GM18505 (cell line): Measurements from ENCODE around the gene SLC6A17.

Experiments used
- ATAC-seq: cut with Tn5 transposase; IDR thresholded peaks from one replicate; pipeline ENCODE4 v1.9.1; 2021; ENCODE audit not compliant: unreplicated experiment
- POLR2A ChIP-seq: IDR thresholded peaks from 4 replicates; pipeline ENCODE4 v1.6.1; 2011; ENCODE audit warnings: borderline replicate concordance; ENCODE audit not compliant: insufficient read depth, insufficient read length; ENCODE audit errors: extremely low read depth

Gene SLC6A17

DNA sequence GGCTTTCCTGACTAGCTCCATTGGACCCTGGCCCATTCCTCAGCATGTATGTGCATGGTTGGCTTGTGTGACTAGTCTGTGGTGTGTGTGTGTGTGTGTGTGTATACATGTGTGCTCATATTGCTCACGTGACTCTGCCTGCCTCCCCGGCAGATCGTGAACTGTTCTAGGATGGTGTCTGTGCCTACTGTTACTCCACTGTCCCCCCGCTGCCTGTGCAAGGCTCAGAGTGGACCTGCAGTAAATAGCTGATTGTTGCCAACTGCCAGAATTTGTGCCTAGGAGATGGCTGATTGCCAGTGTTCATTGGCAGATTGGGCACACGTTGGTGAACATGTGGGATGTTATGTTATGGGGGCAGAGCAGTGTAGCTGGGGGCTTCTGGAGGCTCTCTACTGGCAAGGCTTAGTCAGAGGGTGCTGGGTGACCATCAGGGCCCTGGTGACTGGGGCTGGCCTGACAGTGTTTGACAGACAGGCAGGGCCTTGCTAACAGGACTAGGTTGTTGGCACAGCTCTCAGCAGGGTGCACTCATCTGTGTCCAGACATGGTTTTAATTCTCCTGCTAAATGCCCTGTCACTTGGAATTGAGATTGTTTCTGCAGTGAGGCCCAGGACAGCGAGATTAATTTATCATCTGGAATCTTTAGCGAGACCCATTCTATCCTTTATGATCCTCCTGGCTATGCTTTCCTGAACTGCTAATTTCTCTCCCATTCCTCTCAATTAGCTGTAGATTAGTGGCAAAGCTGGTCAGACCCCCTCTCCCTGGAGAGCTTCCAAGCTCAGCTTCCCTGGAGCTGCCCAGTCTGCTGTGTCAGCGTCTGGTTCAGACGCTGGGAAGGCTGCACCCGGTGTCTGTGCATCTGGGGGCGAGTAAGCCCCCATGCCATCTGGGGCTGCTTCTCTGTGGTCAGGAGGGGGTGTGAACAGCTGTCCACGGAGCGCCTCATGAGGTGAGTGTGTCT is 20.8 kb downstream of the SLC6A17 start:
- no peak for TF ChIP-seq POLR2A
- ATAC-seq: no peak

DNA sequence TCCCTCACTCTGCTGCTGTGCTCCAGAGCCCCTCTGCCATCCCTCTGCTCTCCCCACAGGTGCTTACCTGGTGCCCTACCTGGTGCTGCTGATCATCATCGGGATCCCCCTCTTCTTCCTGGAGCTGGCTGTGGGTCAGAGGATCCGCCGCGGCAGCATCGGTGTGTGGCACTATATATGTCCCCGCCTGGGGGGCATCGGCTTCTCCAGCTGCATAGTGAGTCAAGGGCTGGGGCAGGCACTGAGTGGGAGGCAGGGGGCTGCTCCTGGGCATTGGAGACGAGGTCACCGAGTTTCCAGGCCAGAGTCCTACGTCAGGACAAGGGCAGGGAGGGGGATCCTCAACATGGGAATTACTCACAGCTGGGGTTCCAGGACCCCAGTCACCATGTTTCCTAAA is 21.7 kb downstream of the SLC6A17 start:
- ATAC-seq: no peak

DNA sequence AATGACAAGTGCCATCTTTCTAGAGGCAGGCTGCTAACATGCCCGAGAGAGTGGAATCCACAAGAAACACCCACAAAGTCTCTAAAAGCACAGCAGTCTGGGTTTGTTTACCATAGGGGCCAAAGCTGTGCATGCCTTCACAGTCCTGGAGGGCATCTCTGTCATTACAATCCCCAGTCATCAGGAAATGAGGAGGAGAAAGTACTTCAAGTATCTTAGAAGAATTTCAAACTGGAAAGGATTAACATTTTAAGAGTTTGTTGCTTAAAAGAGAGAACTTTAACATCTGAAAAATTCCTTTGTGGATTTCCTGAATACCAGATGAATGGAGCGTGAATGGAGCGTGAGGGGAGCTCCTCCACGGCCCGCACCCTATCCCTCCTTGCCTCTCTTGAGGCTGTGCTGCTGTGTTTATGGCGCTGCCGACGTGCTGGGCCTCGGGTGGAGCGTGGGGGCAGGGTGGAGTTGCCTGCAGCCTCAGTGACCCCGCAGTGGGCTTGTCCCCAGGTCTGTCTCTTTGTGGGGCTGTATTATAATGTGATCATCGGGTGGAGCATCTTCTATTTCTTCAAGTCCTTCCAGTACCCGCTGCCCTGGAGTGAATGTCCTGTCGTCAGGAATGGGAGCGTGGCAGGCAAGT is 23.3 kb downstream of the SLC6A17 start:
- no peak for ATAC-seq
- no peak for TF ChIP-seq POLR2A

More for the DNA sequence above, 21.7 kb downstream of the SLC6A17 start:
- no peak for TF ChIP-seq POLR2A

DNA sequence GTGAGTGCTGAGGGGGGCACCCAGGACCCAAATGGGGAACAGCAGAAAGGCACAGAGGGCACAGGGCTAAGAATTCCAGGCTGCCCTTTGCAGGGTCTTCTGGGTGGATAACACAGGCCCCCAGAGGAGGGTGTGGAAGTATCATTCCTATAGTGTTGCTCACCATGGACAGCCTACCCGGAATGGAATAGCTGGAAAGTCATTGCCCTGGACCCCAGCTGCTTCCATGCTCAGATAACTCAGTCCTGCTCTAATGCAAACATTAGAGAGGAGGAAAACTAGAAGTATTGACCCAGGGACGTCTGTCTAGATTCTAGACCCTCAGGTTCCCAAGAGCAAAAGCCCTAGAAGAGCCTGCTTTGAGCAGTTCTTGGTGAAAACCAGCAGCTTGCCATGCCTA is 24.7 kb downstream of the SLC6A17 start:
- no peak for ATAC-seq
- TF ChIP-seq POLR2A: no peak

DNA sequence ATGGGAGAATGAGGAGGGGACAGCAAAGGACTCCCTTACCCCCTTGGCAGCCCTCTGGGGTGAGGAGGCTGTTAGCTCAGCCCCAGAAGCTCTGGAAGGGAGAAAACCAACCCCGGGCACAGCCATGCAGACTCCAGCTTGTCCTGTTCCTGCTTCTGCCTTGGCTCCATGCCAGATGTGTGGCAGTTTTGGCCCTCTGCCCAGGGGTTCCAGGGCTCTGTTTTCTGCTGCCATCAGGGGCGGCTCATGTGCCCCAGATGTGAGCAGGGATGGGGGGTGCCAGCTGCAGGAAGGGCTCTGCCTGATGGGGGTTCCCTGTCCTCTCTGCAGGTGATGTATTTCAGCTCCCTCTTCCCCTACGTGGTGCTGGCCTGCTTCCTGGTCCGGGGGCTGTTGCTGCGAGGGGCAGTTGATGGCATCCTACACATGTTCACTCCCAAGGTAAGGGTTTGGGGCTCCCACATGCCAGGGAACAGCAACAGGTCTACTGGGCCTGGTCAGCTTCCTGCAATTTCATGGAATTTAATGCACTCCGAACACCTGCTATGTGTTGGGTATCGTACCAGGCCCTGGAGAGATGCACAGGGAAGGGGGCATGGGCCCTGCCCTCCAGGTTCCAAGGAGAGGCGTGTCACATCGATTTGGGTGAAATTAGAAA is 26.1 kb downstream of the SLC6A17 start:
- no peak for ATAC-seq

DNA sequence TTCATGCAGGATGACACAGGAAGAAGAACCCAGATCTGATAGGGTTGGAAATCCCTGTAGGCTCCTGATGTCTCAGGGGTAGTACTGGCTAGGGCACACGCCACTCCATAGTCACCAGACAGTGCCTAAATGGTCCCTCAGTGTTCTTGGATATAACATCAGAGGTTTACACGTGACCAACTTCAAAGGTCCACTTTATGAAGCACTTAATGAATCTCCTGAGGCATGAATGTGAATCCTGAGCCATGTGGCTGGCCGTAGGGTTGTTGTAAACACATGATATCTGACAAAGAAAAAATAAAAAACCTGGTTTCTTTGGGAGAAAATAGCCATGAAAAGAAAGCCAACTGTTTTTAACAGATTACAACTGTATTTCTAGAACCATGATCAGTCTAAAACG is 27.5 kb downstream of the SLC6A17 start:
- no peak for TF ChIP-seq POLR2A
- ATAC-seq: no peak

More for the DNA sequence above, 26.1 kb downstream of the SLC6A17 start:
- TF ChIP-seq POLR2A: no peak

DNA sequence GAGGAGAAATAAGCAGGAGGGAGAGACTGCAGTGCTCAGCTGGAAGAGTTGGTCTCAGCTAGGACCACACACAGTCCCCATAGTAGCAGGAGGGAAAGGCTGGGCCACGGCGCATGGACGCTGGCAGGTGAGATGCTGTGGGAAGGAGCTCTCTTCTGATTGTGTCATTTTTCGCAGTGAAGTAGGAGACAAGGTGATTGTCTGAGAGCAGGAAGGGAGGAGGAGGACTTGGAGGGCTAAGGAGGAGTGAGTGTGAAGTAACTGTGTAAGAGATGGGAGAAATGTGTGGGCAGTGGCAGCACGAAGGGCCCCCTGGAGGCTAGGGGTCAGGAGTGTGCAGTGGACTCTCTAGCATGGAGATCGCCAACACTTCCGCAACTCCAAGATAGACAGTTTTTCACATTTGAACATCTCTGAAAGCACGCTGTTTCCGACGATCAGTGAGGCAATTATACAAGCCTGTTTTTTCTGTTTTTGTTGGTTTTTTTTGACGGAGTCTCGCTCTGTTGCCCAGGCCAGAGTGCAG is 33.4 kb downstream of the SLC6A17 start:
- no peak for TF ChIP-seq POLR2A
- no peak for ATAC-seq

DNA sequence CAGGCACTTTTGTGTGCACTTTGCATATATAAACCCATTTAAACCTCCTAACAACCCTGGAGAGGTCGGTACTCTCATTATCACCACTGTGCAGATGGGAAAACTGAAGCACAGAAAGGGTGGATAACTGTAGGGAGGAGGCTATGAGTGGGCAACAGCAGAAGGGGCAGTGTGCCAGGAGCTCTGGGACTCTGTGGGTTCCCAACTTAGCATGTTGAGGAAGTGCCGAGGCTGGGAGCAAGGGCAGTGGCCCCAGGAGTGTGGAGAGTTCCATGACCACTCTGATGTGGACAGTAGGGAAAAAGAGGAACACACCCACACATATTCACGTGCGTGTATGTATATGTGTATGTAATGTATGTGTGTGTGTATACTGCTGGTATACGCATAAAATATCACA is 34.2 kb downstream of the SLC6A17 start:
- TF ChIP-seq POLR2A: no peak
- no peak for ATAC-seq

DNA sequence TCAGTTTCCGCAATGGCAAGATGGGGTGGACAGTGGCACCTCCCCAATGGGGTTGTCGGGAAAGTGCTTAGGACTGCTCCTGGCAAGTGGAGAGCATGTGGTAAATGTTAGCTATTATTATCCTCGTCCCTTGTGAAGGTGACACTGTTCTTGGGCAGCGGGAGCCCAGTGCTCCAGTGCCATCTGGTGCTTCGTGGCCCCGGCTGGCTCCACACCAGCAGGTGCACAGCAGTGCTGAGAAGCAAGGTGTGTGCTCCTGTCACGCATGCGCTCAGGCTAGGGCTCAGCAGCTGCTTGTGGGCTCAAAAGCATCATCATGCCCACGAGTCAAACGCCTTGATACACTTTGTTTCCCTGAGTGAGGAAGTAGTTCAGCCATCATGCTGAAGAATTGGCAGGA is 34.9 kb downstream of the SLC6A17 start:
- TF ChIP-seq POLR2A: no peak

DNA sequence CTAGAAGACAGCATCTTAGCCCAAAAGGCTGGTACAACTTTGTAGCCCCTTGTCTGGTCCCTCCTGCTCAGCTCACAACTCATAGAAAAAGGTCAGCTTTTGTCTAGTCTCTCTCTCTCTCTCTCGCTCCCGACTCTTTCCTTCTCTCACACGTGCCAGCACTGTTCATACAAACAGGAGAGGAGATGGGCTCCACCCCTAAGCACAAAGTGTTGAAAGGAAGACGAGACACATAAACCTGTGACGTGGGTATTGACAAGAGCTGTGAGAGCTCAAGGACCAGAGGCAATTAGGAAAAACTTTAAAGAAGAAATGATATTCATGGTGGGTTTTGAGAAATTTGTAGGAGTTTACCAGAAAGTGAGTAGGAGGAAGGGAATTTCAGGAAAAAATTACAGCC is 36.3 kb downstream of the SLC6A17 start:
- ATAC-seq: no peak
- no peak for TF ChIP-seq POLR2A

More for the DNA sequence above, 34.9 kb downstream of the SLC6A17 start:
- no peak for ATAC-seq

DNA sequence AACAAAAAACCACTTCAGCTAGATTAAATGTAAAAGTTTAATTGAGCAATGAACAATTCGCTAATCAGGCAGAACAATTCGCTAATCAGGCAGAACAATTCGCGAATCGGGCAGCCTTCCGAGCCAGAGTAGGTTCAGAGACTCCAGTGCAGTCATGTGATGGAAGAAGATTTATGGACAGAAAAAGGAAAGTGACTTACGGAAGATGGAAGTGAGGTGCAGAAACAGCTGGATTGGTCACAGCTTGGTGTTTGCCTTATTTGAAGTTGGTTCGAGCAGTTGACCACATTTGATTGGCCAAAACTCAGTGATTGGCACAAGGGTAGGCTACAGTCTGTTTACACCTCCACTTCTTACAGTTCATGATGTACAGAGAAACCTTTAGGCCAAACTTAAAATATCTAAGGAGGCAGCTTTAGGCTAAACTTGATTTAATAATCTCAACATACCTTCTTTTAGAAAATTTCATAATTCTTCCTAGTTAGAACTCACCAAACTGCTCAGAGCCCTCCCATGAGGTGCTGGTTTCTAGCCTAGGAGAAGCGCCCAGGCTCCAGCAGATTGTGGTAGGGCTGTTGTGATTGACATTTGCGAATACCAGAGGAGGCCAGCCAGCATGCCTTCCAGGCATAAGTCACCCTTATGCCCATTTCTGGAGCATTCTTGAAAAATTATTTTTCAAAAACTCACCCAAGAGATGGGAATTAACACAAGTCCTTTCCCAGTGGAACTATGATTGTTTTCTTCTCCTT is 37.0 kb downstream of the SLC6A17 start:
- no peak for ATAC-seq
- no peak for TF ChIP-seq POLR2A

DNA sequence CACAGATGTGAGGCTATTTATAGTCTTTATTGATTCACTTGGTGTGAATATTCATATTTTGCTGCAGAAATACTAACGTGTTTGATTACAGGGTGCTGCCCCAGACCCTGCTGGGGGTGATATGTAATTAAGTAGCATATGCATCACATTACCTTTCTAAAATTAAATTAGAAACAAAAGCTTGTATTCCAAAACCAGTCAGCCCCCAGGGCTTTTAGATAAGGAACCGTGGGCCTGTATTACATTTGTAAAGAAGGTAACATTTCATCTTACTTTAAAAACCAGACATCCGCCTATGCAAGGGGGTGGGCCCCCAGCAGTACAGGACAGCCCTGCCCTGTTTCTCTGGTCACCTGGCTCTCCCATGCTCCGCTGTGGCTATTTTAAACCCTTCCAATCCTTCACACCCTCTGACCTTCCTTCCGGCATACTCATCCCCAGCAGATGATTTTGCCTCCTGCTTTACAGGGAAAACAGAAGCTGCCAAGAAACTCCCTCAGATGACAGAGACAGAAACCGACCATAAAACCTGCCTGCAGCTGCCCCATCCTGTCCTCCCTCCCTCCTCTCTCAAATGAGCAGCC is 37.8 kb downstream of the SLC6A17 start:
- TF ChIP-seq POLR2A: no peak
- ATAC-seq: no peak
